ENCODE measurements around the gene TAF3. TPM values are rescaled to one million over a fixed set of nuclear protein-coding genes. Genes with fewer than 3 reads are reported as not detected.

The TAF3 gene
- total RNA-seq, 1 donor from 2014 or later: 9.1 TPM

GRCh38 chr10:7836571-7836970 lies 18.3 kb downstream of the TAF3 start:
- Mint-ChIP-seq H3K4me3 (ENCODE audit: unreplicated experiment) (no peak overlapping the region), H3K27me3 (ENCODE audit: unreplicated experiment) (no peaks in the 10 kb centered on the region), H3K4me1 (ENCODE audit: unreplicated experiment) (no peaks in the 10 kb centered on the region), H3K9me3 (ENCODE audit: unreplicated experiment) (no peaks in the 10 kb centered on the region), H3K36me3 (ENCODE audit: unreplicated experiment) (peaks cover 4% of the 10 kb centered on the region), H3K27ac (ENCODE audit: unreplicated experiment) (no peak overlapping the region)
- no peak for TF ChIP-seq CTCF (IDR thresholded peaks at IDR 0.05)
- DNase-seq (ENCODE audit: extremely low spot score, unreplicated experiment): no peak

DNA sequence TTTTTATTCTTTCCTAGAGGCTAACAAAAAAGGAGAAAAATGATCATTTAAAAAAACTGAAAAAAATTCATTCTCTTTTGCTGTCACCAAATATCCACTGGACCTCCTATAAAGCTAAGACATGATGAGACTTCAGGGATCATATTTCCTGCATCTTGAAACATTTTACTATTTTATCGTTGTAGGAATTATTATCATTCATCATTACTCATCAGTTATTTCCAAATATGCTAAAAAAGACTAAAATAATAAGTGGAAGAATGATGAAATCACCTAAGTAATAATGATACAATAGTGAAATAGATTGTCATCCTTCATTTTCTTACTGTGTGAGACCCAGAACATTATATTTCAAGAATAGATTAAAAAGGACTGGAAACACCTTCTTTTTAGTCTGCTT lies 28.3 kb downstream of the TAF3 start:
- H3K4me1 Mint-ChIP-seq (ENCODE audit: unreplicated experiment): peaks cover 6% of the 10 kb centered on the region
- no peaks in the 10 kb centered on the region for H3K9me3 Mint-ChIP-seq (ENCODE audit: unreplicated experiment)
- H3K27me3 Mint-ChIP-seq (ENCODE audit: unreplicated experiment): no peaks in the 10 kb centered on the region
- DNase-seq (ENCODE audit: extremely low spot score, unreplicated experiment): no peak
- no peaks in the 10 kb centered on the region for H3K36me3 Mint-ChIP-seq (ENCODE audit: unreplicated experiment)
- TF ChIP-seq CTCF (IDR thresholded peaks at IDR 0.05): no peak
- H3K27ac Mint-ChIP-seq (ENCODE audit: unreplicated experiment): peak overlapping the region; percentile 50
- no peak overlapping the region for H3K4me3 Mint-ChIP-seq (ENCODE audit: unreplicated experiment)

DNA sequence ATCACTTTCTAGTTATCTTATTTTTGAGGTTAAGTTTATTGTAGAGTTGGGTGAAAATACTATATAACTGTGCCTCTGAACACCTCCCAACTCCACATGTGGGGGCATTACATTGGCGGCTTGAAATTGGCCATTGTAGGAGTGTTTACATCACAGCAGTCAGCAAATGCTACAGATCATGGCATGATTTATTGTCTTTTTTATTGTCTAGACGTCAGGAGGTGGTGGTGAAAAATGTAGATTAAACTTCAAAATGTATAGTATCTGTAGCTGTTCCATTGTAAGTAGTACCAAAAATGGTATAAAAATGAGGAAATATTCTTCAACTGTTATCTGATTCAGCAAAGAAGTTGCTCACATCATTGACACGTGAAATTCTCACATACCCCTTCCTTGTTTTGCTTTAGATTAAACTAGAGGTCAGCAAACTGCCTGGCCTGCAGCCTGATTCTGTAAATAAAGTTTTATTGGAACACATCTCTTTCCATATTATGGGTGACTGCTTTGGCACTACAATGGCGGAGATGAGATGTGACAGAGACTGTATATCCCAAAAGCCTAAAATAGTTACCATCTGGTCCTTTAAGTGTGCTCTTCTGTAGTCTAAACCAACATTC lies 35.0 kb downstream of the TAF3 start:
- Mint-ChIP-seq H3K27me3 (ENCODE audit: unreplicated experiment) (no peaks in the 10 kb centered on the region), H3K4me3 (ENCODE audit: unreplicated experiment) (no peak overlapping the region), H3K27ac (ENCODE audit: unreplicated experiment) (no peak overlapping the region), H3K4me1 (ENCODE audit: unreplicated experiment) (peaks cover 9% of the 10 kb centered on the region), H3K9me3 (ENCODE audit: unreplicated experiment) (no peaks in the 10 kb centered on the region), H3K36me3 (ENCODE audit: unreplicated experiment) (peaks cover 3% of the 10 kb centered on the region)
- no peak for DNase-seq (ENCODE audit: extremely low spot score, unreplicated experiment)
- no peak for TF ChIP-seq CTCF (IDR thresholded peaks at IDR 0.05)

- no peak for TF ChIP-seq CTCF (IDR thresholded peaks at IDR 0.05)
- peaks cover 3% of the 10 kb centered on the region for H3K36me3 Mint-ChIP-seq (ENCODE audit: unreplicated experiment)
- H3K27ac Mint-ChIP-seq (ENCODE audit: unreplicated experiment): no peak overlapping the region
- H3K4me1 Mint-ChIP-seq (ENCODE audit: unreplicated experiment): peaks cover 9% of the 10 kb centered on the region
- DNase-seq (ENCODE audit: extremely low spot score, unreplicated experiment): no peak
- H3K4me3 Mint-ChIP-seq (ENCODE audit: unreplicated experiment): no peak overlapping the region
- H3K9me3 Mint-ChIP-seq (ENCODE audit: unreplicated experiment): no peaks in the 10 kb centered on the region
- H3K27me3 Mint-ChIP-seq (ENCODE audit: unreplicated experiment): no peaks in the 10 kb centered on the region
Measured at GRCh38 chr10:7853890-7854289, 35.6 kb downstream of the TAF3 start.

- Mint-ChIP-seq H3K9me3 (ENCODE audit: unreplicated experiment) (peaks cover 4% of the 10 kb centered on the region), H3K4me3 (ENCODE audit: unreplicated experiment) (no peak overlapping the region), H3K27me3 (ENCODE audit: unreplicated experiment) (no peaks in the 10 kb centered on the region), H3K36me3 (ENCODE audit: unreplicated experiment) (peaks cover 5% of the 10 kb centered on the region), H3K4me1 (ENCODE audit: unreplicated experiment) (peaks cover 9% of the 10 kb centered on the region), H3K27ac (ENCODE audit: unreplicated experiment) (no peak overlapping the region)
- DNase-seq (ENCODE audit: extremely low spot score, unreplicated experiment): no peak
- no peak for TF ChIP-seq CTCF (IDR thresholded peaks at IDR 0.05)
Measured at GRCh38 chr10:7855205-7855604, 36.9 kb downstream of the TAF3 start.

All from osteocyte (in vitro differentiated cells).